ENCODE data around the gene CXCL16. TPM values are rescaled to one million over a fixed set of nuclear protein-coding genes. Genes with fewer than 3 reads are reported as not detected.

Gene CXCL16
- total and polyA plus RNA-seq, 12 donors = 2.4 to 50.1 (median 36.2) TPM

DNA sequence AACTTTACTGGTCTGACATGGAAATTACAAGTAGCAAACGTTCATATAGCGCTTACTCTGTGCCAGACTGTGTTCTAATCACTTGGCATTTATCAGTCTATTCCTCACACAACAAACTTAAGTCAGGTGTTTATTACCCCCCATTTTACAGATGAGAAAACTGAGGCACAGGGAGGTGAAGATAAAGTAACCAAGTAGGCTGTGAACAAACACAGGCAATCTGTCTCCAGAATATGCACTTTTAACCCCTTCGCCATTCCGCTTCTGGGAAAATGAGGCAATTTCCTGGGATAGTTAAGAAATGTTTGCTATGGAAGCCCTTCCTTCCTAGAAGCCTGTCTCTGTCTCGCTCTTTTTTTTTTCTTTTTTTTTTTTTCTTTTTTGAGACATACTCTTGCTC, 12.2 kb upstream of the CXCL16 start:
- Histone ChIP-seq H3K27ac (no peak overlapping the region), H3K4me3 (no peak overlapping the region), H3K27me3 (no peaks in the 10 kb centered on the region), H3K36me3 (replicated peaks in 1 of 2) (no peaks in the 10 kb centered on the region), H3K4me1 (replicated peaks in 1 of 2) (no peaks in the 10 kb centered on the region), H3K9me3 (replicated peaks in 1 of 3) (no peaks in the 10 kb centered on the region)
- intact Hi-C loops (cut with DNase I) = no loop called here
- 52 to 58% (median 56%) methylated on average over 5 of the region's 5 CpGs for WGBS, 4 donors
- no peak for DNase-seq
- TF ChIP-seq POLR2A (IDR thresholded peaks at IDR 0.05) = no peak
- TF ChIP-seq, protein P1, sequence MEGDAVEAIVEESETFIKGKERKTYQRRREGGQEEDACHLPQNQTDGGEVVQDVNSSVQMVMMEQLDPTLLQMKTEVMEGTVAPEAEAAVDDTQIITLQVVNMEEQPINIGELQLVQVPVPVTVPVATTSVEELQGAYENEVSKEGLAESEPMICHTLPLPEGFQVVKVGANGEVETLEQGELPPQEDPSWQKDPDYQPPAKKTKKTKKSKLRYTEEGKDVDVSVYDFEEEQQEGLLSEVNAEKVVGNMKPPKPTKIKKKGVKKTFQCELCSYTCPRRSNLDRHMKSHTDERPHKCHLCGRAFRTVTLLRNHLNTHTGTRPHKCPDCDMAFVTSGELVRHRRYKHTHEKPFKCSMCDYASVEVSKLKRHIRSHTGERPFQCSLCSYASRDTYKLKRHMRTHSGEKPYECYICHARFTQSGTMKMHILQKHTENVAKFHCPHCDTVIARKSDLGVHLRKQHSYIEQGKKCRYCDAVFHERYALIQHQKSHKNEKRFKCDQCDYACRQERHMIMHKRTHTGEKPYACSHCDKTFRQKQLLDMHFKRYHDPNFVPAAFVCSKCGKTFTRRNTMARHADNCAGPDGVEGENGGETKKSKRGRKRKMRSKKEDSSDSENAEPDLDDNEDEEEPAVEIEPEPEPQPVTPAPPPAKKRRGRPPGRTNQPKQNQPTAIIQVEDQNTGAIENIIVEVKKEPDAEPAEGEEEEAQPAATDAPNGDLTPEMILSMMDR (IDR thresholded peaks at IDR 0.05) = no peak

DNA sequence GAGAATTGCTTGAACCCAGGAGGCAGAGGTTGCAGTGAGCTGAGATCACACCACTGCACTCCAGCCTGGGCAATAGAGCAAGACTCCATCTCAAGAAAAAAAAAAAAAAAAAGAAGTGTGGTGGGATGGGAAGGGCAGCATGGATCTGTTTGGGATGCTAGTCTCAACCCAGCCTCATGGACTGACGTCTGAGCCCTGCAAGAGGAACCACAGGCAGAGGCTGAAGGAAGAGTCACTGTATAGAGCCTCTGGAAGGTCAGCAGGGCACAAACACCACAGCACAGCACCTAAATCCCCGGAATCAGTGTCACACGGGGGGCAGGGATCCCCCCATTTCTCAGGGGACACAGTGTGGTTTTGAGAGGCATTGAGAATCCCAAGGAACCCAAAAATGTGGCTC, 10.9 kb upstream of the CXCL16 start:
- H3K9me3 ChIP-seq (replicated peaks in 1 of 3) = no peaks in the 10 kb centered on the region
- 26 to 39% (median 33%) methylated on average over 3 of the region's 3 CpGs for WGBS, 4 donors
- H3K4me3 ChIP-seq = no peak overlapping the region
- H3K27ac ChIP-seq = no peak overlapping the region
- H3K4me1 ChIP-seq (replicated peaks in 1 of 2) = no peaks in the 10 kb centered on the region
- intact Hi-C loops (cut with DNase I) = no loop called here
- TF ChIP-seq, protein P1 (IDR thresholded peaks at IDR 0.05) = no peak
- TF ChIP-seq POLR2A (IDR thresholded peaks at IDR 0.05) = no peak
- no peaks in the 10 kb centered on the region for H3K36me3 ChIP-seq (replicated peaks in 1 of 2)
- no peaks in the 10 kb centered on the region for H3K27me3 ChIP-seq
- no peak for DNase-seq

DNA sequence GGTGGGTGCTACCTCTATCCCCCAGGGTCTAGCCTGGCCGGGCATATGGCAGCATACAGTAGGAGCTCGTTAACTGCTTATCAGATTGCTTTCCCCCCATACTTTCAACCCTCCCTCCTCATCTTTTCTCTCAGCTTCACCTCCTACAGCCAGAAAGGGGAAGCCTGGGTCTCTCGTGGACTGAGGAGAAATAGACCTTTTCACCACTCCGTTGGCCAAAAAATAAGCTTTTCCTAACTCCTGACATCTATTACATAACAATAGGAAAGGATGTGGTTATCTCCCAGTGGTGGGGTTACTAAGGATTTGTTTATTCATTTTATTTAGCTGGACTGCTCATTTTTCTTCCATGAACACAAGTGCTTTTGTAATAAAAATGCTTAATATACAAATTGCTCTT, 9.0 kb upstream of the CXCL16 start:
- 47 to 57% (median 52%) methylated on average over 4 of the region's 4 CpGs for WGBS, 4 donors

DNA sequence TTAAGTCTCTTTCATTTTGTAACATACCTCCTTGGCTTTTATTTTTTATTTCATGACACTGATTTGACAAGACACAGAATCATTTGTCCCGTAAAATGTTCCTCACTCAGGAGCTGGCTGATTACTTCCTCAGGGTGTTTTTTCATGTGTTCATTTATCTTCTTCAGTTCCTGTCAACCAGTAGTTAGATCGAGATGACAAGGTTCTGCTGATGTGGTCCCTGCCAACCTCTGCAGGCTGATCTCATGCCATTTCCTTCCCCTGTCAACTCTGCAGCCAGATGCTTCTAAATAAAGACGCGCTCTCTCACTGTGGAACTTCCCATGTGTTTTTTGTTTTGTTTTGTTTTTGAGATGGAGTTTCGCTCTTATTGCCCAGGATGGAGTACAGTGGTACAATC, 8.1 kb upstream of the CXCL16 start:
- WGBS, 4 donors = 42 to 61% (median 50%) methylated on average over 5 of the region's 5 CpGs
- TF ChIP-seq, protein P1 (IDR thresholded peaks at IDR 0.05) = no peak
- no peak for TF ChIP-seq POLR2A (IDR thresholded peaks at IDR 0.05)
- intact Hi-C loops (cut with DNase I) = no loop called here
- DNase-seq = peak in 4 of 7 donors; percentile 40 to 74 (median 52)
- Histone ChIP-seq H3K27ac (peak overlapping the region in 2 of 5 donors; percentile 60 to 75), H3K9me3 (replicated peaks in 1 of 3) (no peaks in the 10 kb centered on the region), H3K4me1 (replicated peaks in 1 of 2) (no peaks in the 10 kb centered on the region), H3K36me3 (replicated peaks in 1 of 2) (no peaks in the 10 kb centered on the region), H3K4me3 (no peak overlapping the region), H3K27me3 (peaks cover 6% of the 10 kb centered on the region)

More for the DNA sequence above, 9.0 kb upstream of the CXCL16 start:
- DNase-seq = no peak
- Histone ChIP-seq H3K27ac (peak overlapping the region in 2 of 5 donors; percentile 30 to 75), H3K4me3 (no peak overlapping the region), H3K27me3 (peaks cover 5% of the 10 kb centered on the region), H3K4me1 (replicated peaks in 1 of 2) (no peaks in the 10 kb centered on the region), H3K36me3 (replicated peaks in 1 of 2) (no peaks in the 10 kb centered on the region), H3K9me3 (replicated peaks in 1 of 3) (no peaks in the 10 kb centered on the region)
- no peak for TF ChIP-seq POLR2A (IDR thresholded peaks at IDR 0.05)
- TF ChIP-seq, protein P1 (IDR thresholded peaks at IDR 0.05) = no peak
- intact Hi-C loops (cut with DNase I) = no loop called here
